ENCODE measurements around the gene TRRAP.

The TRRAP gene

GRCh38 chr7:99050971-99051370 lies 172.6 kb downstream of the TRRAP start:
- Histone ChIP-seq H3K27me3 (replicated peaks in 2 of 5; ENCODE audit: control insufficient read depth in 4 of 5, insufficient read depth in 5 of 5, low read length in 4 of 5) (no peaks in the 10 kb centered on the region), H3K36me3 (ENCODE audit: control insufficient read depth in 4 of 4, insufficient read depth in 4 of 4, low read length in 3 of 4) (peaks cover 24 to 69% (median 51%) of the 10 kb centered on the region in 4 experiments), H3K4me3 (ENCODE audit: control insufficient read depth in 1 of 7, extremely low read depth in 1 of 7, insufficient read depth in 4 of 7, low read depth in 2 of 7, low read length in 6 of 7) (no peak overlapping the region), H3K27ac (ENCODE audit: insufficient read depth in 1 of 2, low read depth in 1 of 2, low read length in 2 of 2, poor library complexity in 1 of 2, severe bottlenecking in 2 of 2) (no peak overlapping the region), H3K9me3 (ENCODE audit: control extremely low read depth in 1 of 5, control insufficient read depth in 4 of 5, insufficient read depth in 2 of 5, low read depth in 1 of 5, low read length in 4 of 5) (no peaks in the 10 kb centered on the region), H3K4me1 (ENCODE audit: control extremely low read depth in 1 of 4, control insufficient read depth in 4 of 4, insufficient read depth in 4 of 4, low read length in 3 of 4) (no peaks in the 10 kb centered on the region)
- DNase-seq: no peak
- 100% methylated on average over 1 of the region's 2 CpGs for WGBS (ENCODE audit: insufficient coverage)
- POLR2A ChIA-PET: interaction anchor here (0.6 kb wide), 1 partner anchor 70 kb away, joined by 3 read pairs; no protein-coding TSS in a partner anchor
- CTCF ChIA-PET: interaction anchor here (0.6 to 1.4 kb wide), 3 partner anchors 9 to 133 kb away, joined by 3 read pairs; no protein-coding TSS in a partner anchor

- POLR2A ChIA-PET: no interaction called here
- Histone ChIP-seq H3K9me3 (ENCODE audit: control extremely low read depth in 1 of 5, control insufficient read depth in 4 of 5, insufficient read depth in 2 of 5, low read depth in 1 of 5, low read length in 4 of 5) (no peaks in the 10 kb centered on the region), H3K4me3 (ENCODE audit: control insufficient read depth in 1 of 7, extremely low read depth in 1 of 7, insufficient read depth in 4 of 7, low read depth in 2 of 7, low read length in 6 of 7) (no peak overlapping the region), H3K27me3 (replicated peaks in 2 of 5; ENCODE audit: control insufficient read depth in 4 of 5, insufficient read depth in 5 of 5, low read length in 4 of 5) (no peaks in the 10 kb centered on the region), H3K4me1 (ENCODE audit: control extremely low read depth in 1 of 4, control insufficient read depth in 4 of 4, insufficient read depth in 4 of 4, low read length in 3 of 4) (no peaks in the 10 kb centered on the region), H3K36me3 (ENCODE audit: control insufficient read depth in 4 of 4, insufficient read depth in 4 of 4, low read length in 3 of 4) (peaks cover 18 to 53% (median 32%) of the 10 kb centered on the region in 4 experiments), H3K27ac (ENCODE audit: insufficient read depth in 1 of 2, low read depth in 1 of 2, low read length in 2 of 2, poor library complexity in 1 of 2, severe bottlenecking in 2 of 2) (no peak overlapping the region)
- DNase-seq: no peak
- 100% methylated on average over 5 of the region's 9 CpGs for WGBS (ENCODE audit: insufficient coverage)
- CTCF ChIA-PET: no interaction called here
Measured at GRCh38 chr7:99054781-99055180, 176.4 kb downstream of the TRRAP start.

GRCh38 chr7:99061001-99061776 lies 182.9 kb downstream of the TRRAP start:
- Histone ChIP-seq H3K9me3 (ENCODE audit: control extremely low read depth in 1 of 5, control insufficient read depth in 4 of 5, insufficient read depth in 2 of 5, low read depth in 1 of 5, low read length in 4 of 5) (no peaks in the 10 kb centered on the region), H3K4me1 (ENCODE audit: control extremely low read depth in 1 of 4, control insufficient read depth in 4 of 4, insufficient read depth in 4 of 4, low read length in 3 of 4) (peaks cover 0 to 5% (median 0%) of the 10 kb centered on the region in 4 experiments), H3K36me3 (ENCODE audit: control insufficient read depth in 4 of 4, insufficient read depth in 4 of 4, low read length in 3 of 4) (peaks cover 0 to 10% (median 7%) of the 10 kb centered on the region in 4 experiments), H3K4me3 (ENCODE audit: control insufficient read depth in 1 of 7, extremely low read depth in 1 of 7, insufficient read depth in 4 of 7, low read depth in 2 of 7, low read length in 6 of 7) (no peak overlapping the region), H3K27ac (ENCODE audit: insufficient read depth in 1 of 2, low read depth in 1 of 2, low read length in 2 of 2, poor library complexity in 1 of 2, severe bottlenecking in 2 of 2) (no peak overlapping the region), H3K27me3 (replicated peaks in 2 of 5; ENCODE audit: control insufficient read depth in 4 of 5, insufficient read depth in 5 of 5, low read length in 4 of 5) (no peaks in the 10 kb centered on the region)
- ChIA-PET CTCF (interaction anchor here (0.6 to 1.2 kb wide), 5 partner anchors 9 to 239 kb away, joined by 3 to 4 read pairs (median 3); no protein-coding TSS in a partner anchor), POLR2A (no interaction called here)
- 100% methylated on average over 3 of the region's 6 CpGs for WGBS (ENCODE audit: insufficient coverage)
- peak; percentile 22 to 68 (median 52) for DNase-seq
